MCF 10A (cell line): ENCODE results near the gene ACYP2. TPM values are rescaled to one million over a fixed set of nuclear protein-coding genes. Genes with fewer than 3 reads are reported as not detected.

Source experiments
- BruUV-seq: library from RNA; stranded (reverse); fragments of 400-500 nt; replicated peaks from 2 replicates; lab custom pipeline; 2021; lab: Mats Ljungman, UMichigan
- CTCF ChIA-PET: fragments of 300-600 bp; sonication (Branson Sonifier 250); formaldehyde crosslinking; extraction: SDS; loops from one replicate; lab custom pipeline; 2021; ENCODE audit warnings: antibody characterized with exemption, inconsistent platforms; lab: Yijun Ruan, JAX
- POLR2A ChIA-PET: fragments of 300-600, 350-650 bp; sonication (Branson Sonifier 250); formaldehyde crosslinking; extraction: SDS; loops from one replicate; lab custom pipeline; 2020; ENCODE audit warnings: antibody characterized with exemption, inconsistent platforms; lab: Yijun Ruan, JAX
- DNase-seq: peaks from one replicate; pipeline ENCODE4 v3.0.0-alpha.2; 2018; ENCODE audit not compliant: unreplicated experiment
- H3K27ac Mint-ChIP-seq: one replicate; pipeline ENCODE4 v1.8.0; 2022; ENCODE audit warnings: mild to moderate bottlenecking, low read depth, mixed read lengths; ENCODE audit not compliant: unreplicated experiment
- H3K27me3 Mint-ChIP-seq: one replicate; pipeline ENCODE4 v1.8.0; 2022; ENCODE audit warnings: mixed read lengths; ENCODE audit not compliant: insufficient read depth, unreplicated experiment
- H3K36me3 Mint-ChIP-seq: one replicate; pipeline ENCODE4 v1.8.0; 2022; ENCODE audit warnings: mild to moderate bottlenecking, moderate library complexity, mixed read lengths; ENCODE audit not compliant: insufficient read depth, unreplicated experiment
- H3K4me1 Mint-ChIP-seq: one replicate; pipeline ENCODE4 v1.8.0; 2022; ENCODE audit warnings: mixed read lengths; ENCODE audit not compliant: insufficient read depth, unreplicated experiment
- H3K4me3 Mint-ChIP-seq: one replicate; pipeline ENCODE4 v1.8.0; 2022; ENCODE audit warnings: mild to moderate bottlenecking, moderate library complexity, mixed read lengths; ENCODE audit not compliant: unreplicated experiment
- H3K9me3 Mint-ChIP-seq: one replicate; pipeline ENCODE4 v1.8.0; 2022; ENCODE audit warnings: mixed read lengths; ENCODE audit not compliant: unreplicated experiment
- CTCF ChIP-seq: fragments of 200-600 bp; IDR thresholded peaks from one replicate; pipeline ENCODE4 v1.8.0; 2022; ENCODE audit warnings: antibody characterized with exemption, mild to moderate bottlenecking; ENCODE audit not compliant: unreplicated experiment
- intact Hi-C: fragments of 100-400 bp; cut with micrococcal nuclease; formaldehyde crosslinking; loops from 2 replicates; pipeline ENCODE4 v1.14.1; 2022
- total RNA-seq: library from RNA; stranded (reverse); gene quantifications from 2 replicates; pipeline ENCODE4 v1.2.3, GENCODE V29; 2022

The ACYP2 gene
- total RNA-seq, 1 experiment from 2014 or later, result 14.3 TPM

GRCh38 chr2:54084600-54084999, 30.8 kb upstream of the ACYP2 start:
- no peaks in the 10 kb centered on the region for H3K9me3 Mint-ChIP-seq
- no peaks in the 10 kb centered on the region for H3K36me3 Mint-ChIP-seq
- H3K27ac Mint-ChIP-seq, result no peak overlapping the region
- no peaks in the 10 kb centered on the region for H3K27me3 Mint-ChIP-seq
- no TSS peak for BruUV-seq
- no peak overlapping the region for H3K4me3 Mint-ChIP-seq
- DNase-seq, result peak; percentile 40
- ChIA-PET POLR2A (interaction anchor here (1.1 to 1.5 kb wide), 2 partner anchors 19 to 113 kb away, joined by 4 to 6 read pairs; no protein-coding TSS in a partner anchor), CTCF (interaction anchor here (0.8 kb wide), 1 partner anchor 142 kb away, joined by 4 read pairs; no protein-coding TSS in a partner anchor)
- H3K4me1 Mint-ChIP-seq, result no peaks in the 10 kb centered on the region
- peak; percentile 31 for TF ChIP-seq CTCF
- intact Hi-C loops, result loop anchor here (10.0 kb wide), 1 partner anchor 170 kb away; no protein-coding TSS in a partner anchor

GRCh38 chr2:54085069-54085468, 30.3 kb upstream of the ACYP2 start:
- no peak overlapping the region for H3K27ac Mint-ChIP-seq
- no peak for DNase-seq
- intact Hi-C loops, result loop anchor here (10.0 kb wide), 1 partner anchor 170 kb away; no protein-coding TSS in a partner anchor

GRCh38 chr2:54086157-54086556, 29.3 kb upstream of the ACYP2 start:
- no peak overlapping the region for H3K27ac Mint-ChIP-seq
- intact Hi-C loops, result loop anchor here (10.0 kb wide), 1 partner anchor 171 kb away; no protein-coding TSS in a partner anchor
- BruUV-seq, result no TSS peak

More at GRCh38 chr2:54085069-54085468, 30.3 kb upstream of the ACYP2 start:
- ChIA-PET CTCF (no interaction called here), POLR2A (no interaction called here)
- no peak for TF ChIP-seq CTCF
- Mint-ChIP-seq H3K27me3 (no peaks in the 10 kb centered on the region), H3K9me3 (no peaks in the 10 kb centered on the region), H3K36me3 (no peaks in the 10 kb centered on the region), H3K4me1 (no peaks in the 10 kb centered on the region), H3K4me3 (no peak overlapping the region)
- no TSS peak for BruUV-seq

More at GRCh38 chr2:54086157-54086556, 29.3 kb upstream of the ACYP2 start:
- TF ChIP-seq CTCF, result no peak
- Mint-ChIP-seq H3K4me1 (no peaks in the 10 kb centered on the region), H3K9me3 (no peaks in the 10 kb centered on the region), H3K27me3 (no peaks in the 10 kb centered on the region), H3K36me3 (no peaks in the 10 kb centered on the region), H3K4me3 (no peak overlapping the region)
- DNase-seq, result no peak
- ChIA-PET CTCF (interaction anchor here (0.6 kb wide), 2 partner anchors 20 to 29 kb away, joined by 3 read pairs; no protein-coding TSS in a partner anchor), POLR2A (interaction anchor here (0.7 kb wide), 1 partner anchor 472 kb away, joined by 3 read pairs; no protein-coding TSS in a partner anchor)
